AG04450 (cell line): Measurements from ENCODE around the gene FAM20C. TPM values are rescaled to one million over a fixed set of nuclear protein-coding genes. Genes with fewer than 3 reads are reported as not detected.
"Not testable (repeated sequence)": the region's sequence is repeated elsewhere in the genome, so short reads cannot be mapped to it uniquely, and the experiment has no call there.

Source experiments
- CTCF ChIA-PET: fragments of 300-600, 350-600 bp; formaldehyde crosslinking; extraction: SDS; loops from one replicate; lab custom pipeline; 2022; ENCODE audit warnings: antibody characterized with exemption, inconsistent platforms; lab: Charles Lee
- POLR2A ChIA-PET: fragments of 350-600 bp; formaldehyde crosslinking; extraction: SDS; loops from one replicate; lab custom pipeline; 2021; ENCODE audit warnings: antibody characterized with exemption, inconsistent platforms; lab: Yijun Ruan, JAX
- DNase-seq: peaks from one replicate; pipeline ENCODE4 v3.0.0-alpha.2; 2011; ENCODE audit warnings: low read depth, low spot score
- H3K27ac ChIP-seq: one replicate; pipeline ENCODE4 v1.5.1; 2012; ENCODE audit warnings: low read depth, low read length, control low read depth
- H3K27me3 ChIP-seq: one replicate; pipeline ENCODE4 v1.6.0; 2012; ENCODE audit warnings: low read length; ENCODE audit not compliant: control insufficient read depth, insufficient read depth
- H3K4me3 ChIP-seq: 2 replicates; pipeline ENCODE4 v1.5.1; 2011; ENCODE audit warnings: mild to moderate bottlenecking, low read depth, low read length, control low read depth
- H3K9me3 ChIP-seq: 2 replicates; pipeline ENCODE4 v1.5.1; 2012; ENCODE audit warnings: low read length; ENCODE audit not compliant: control insufficient read depth, insufficient read depth
- polyA plus RNA-seq: library from polyadenylated mRNA; depleted of rRNA; stranded (reverse); fragments of >200 nt; gene quantifications from 2 replicates; pipeline ENCODE4 v1.2.3, GENCODE V29; 2011
- TF ChIP-seq, protein P1 (sequence below): IDR thresholded peaks from 2 replicates; pipeline ENCODE4 v1.5.1; 2011; ENCODE audit warnings: low read depth, low read length, control low read depth, inconsistent platforms

The FAM20C gene
- polyA plus RNA-seq, 1 experiment, result 34.5 TPM

DNA sequence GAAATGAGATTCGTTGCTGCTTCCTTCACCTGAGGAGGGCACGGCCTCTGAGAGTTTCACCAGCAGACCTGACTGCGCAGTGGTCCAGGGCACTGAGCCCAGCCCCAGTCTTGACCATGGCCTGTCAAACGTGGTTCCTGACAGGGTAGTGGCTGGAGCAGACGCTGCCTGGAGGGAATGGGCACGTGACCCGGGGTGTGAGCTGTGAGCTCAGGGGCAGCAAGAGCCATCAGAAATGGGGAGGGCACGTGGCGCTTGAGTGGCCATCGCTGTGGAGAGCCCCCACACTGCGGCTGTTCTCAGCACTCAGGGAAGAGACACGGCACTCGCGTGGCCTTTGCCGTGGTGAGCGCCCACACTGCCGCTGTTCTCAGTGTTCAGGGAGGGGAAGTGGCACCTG, 12.0 kb downstream of the FAM20C start:
- ChIA-PET CTCF (no interaction called here), POLR2A (no interaction called here)
- Histone ChIP-seq H3K4me3 (no peak overlapping the region), H3K27me3 (no peaks in the 10 kb centered on the region), H3K9me3 (peaks cover 11% of the 10 kb centered on the region; the same call in 1 of the 2 replicates), H3K27ac (peak overlapping the region; percentile 21)
- no peak for DNase-seq
- TF ChIP-seq, protein P1, sequence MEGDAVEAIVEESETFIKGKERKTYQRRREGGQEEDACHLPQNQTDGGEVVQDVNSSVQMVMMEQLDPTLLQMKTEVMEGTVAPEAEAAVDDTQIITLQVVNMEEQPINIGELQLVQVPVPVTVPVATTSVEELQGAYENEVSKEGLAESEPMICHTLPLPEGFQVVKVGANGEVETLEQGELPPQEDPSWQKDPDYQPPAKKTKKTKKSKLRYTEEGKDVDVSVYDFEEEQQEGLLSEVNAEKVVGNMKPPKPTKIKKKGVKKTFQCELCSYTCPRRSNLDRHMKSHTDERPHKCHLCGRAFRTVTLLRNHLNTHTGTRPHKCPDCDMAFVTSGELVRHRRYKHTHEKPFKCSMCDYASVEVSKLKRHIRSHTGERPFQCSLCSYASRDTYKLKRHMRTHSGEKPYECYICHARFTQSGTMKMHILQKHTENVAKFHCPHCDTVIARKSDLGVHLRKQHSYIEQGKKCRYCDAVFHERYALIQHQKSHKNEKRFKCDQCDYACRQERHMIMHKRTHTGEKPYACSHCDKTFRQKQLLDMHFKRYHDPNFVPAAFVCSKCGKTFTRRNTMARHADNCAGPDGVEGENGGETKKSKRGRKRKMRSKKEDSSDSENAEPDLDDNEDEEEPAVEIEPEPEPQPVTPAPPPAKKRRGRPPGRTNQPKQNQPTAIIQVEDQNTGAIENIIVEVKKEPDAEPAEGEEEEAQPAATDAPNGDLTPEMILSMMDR, result no peak

DNA sequence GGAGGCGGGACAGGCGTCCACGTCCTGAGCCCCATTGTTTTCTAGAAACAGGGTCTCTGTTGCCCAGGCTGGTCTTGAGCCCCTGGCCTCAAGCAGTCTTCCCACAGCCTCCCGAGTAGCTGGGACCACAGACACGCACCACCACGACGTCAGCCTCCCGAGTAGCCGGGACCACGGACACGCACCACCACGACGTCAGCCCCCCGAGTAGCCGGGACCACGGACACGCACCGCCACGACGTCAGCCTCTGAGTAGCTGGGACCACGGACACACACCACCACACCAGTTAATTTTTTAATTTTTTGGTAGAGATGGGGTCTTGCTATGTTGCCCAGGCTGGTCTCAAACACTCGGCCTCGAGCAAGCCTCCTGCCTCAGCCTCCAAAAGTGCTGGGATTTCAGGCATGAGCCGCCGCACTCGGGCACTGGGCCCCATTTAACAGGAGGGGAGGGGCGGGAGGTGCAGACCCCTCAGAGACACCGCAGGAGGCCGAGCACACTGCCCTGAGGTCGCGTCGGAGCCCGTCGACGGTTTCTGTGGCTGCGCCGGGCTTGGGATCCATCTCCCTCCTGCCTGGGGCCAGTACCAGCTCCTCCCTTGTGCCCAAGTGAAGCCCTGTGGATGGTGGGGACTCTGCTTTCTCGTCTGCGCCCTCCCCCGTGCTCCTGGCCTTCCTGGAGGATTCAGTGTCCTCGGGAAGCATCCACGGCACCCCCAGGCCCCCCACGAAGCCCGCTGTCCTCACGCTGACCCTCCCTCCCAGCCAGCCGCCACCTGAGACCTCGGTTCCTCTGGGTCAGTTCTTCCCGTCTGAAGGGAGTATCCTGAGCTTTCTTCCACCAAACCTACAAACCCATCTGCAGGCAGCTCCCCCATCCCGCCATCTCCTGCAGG, 13.0 kb downstream of the FAM20C start:
- no peak overlapping the region for H3K4me3 ChIP-seq
- H3K27me3 ChIP-seq, result no peaks in the 10 kb centered on the region
- peaks cover 12% of the 10 kb centered on the region; the same call in 1 of the 2 replicates for H3K9me3 ChIP-seq
- no peak overlapping the region for H3K27ac ChIP-seq
- ChIA-PET CTCF (no interaction called here), POLR2A (interaction anchor here (0.6 kb wide), 1 partner anchor 11 kb away, joined by 3 read pairs; no protein-coding TSS in a partner anchor)
- DNase-seq, result no peak
- TF ChIP-seq, protein P1, result no peak

DNA sequence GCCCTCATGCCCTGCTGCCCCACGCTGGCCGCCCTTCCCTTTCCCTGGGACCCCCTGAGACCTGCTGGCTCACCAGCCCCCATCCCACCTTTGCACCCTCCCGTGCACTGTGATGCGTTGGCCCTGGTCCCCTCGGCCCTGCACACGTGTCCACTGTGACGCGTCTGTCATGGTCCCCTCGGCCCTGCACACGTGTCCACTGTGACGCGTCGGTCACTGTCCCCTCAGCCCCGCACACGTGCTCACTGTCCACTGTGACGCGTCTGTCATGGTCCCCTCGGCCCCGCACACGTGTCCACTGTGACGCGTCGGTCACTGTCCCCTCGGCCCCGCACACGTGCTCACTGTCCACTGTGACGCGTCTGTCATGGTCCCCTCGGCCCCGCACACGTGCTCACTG, 14.0 kb downstream of the FAM20C start:
- H3K4me3 ChIP-seq, POLR2A ChIA-PET, DNase-seq, H3K27ac ChIP-seq, H3K27me3 ChIP-seq, CTCF ChIA-PET: not testable (repeated sequence)
- H3K9me3 ChIP-seq, result peaks cover 20% of the 10 kb centered on the region; the same call in 1 of the 2 replicates

DNA sequence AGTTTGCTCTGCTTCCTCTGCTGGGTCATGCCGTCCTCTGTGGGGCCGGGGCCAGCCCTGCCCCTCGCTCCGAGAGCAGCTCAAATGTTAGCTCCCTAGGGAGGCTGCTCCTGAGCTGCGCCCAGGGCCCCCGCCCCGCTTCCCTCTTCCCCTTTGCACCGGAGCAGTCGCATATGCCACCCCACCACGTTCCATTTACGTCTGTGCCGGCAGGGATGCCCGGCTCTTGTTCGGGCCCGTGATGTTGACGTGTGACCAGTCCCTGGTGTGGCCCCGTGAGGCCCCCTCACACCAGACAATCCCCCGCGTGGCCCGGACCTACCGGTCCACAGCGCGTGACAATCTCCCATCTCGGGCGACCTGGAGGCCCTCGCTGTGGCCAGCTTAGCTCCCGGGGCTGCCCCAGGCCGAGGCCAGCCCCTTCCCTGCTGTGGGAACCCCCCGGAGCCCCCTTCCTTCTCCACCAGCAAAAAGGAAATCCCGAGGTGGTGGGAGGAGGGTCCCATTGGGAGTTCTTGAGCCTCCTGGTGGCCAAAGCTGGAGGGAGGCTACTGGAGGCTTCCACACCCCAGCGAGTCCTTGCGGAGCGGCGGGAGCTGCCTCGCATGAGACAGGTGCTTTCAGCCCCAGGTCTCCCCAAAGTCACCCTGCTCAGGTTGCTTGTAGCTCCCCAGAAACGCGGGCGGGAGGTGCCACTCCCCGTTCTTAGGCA, 15.2 kb downstream of the FAM20C start:
- no peak overlapping the region for H3K4me3 ChIP-seq
- no peak overlapping the region for H3K27ac ChIP-seq
- ChIA-PET POLR2A (interaction anchor here (2.4 kb wide), 1 partner anchor 15 kb away, joined by 5 read pairs; the partner anchor contains the start of gene FAM20C), CTCF (interaction anchor here (1.4 kb wide), 1 partner anchor 143 kb away, joined by 4 read pairs; no protein-coding TSS in a partner anchor)
- no peaks in the 10 kb centered on the region for H3K27me3 ChIP-seq
- H3K9me3 ChIP-seq, result peaks cover 32% of the 10 kb centered on the region
- no peak for DNase-seq
- TF ChIP-seq, protein P1, result peak; percentile 16; the same call in 1 of the 2 replicates

DNA sequence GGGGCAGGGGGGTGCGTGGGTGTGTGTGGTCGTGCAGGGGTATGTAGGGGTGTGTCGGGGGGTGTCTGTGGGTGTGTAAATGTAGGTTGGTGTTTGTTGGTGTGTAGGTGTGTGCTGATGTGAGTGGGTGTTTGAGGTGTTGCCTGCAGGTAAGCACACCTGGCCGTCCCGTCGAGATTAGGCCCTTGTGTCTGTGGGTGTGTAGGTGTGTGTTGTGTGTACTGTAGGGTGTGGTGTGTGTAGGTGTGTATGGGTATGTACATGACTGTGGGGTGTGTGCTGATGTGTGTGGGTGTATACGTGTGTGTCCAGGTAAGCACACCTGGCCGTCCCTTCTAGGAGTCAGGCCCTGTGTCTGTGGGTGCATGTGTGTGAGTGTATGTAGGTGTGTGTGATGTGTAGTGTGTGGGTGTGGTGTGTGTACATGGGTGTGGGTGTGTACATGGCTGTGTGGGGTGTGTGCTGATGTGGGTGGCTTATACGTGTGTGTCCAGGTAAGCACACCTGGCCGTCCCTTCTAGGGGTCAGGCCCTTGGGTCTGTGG, 15.8 kb downstream of the FAM20C start:
- POLR2A ChIA-PET, result interaction anchor here (2.4 kb wide), 1 partner anchor 16 kb away, joined by 5 read pairs; the partner anchor contains the start of gene FAM20C
- H3K4me3 ChIP-seq, result no peak overlapping the region
- peaks cover 34% of the 10 kb centered on the region for H3K9me3 ChIP-seq
- peak overlapping the region; percentile 39 for H3K27ac ChIP-seq
- no peaks in the 10 kb centered on the region for H3K27me3 ChIP-seq
- no peak for DNase-seq
- TF ChIP-seq, protein P1, result no peak
- CTCF ChIA-PET, result interaction anchor here (1.4 kb wide), 1 partner anchor 144 kb away, joined by 4 read pairs; no protein-coding TSS in a partner anchor
